GM21360 (cell line): ENCODE data around the gene MAPK4.

Experiments
- ATAC-seq: cut with Tn5 transposase; IDR thresholded peaks from one replicate; pipeline ENCODE4 v1.9.1; 2021; ENCODE audit warnings: mild to moderate bottlenecking, moderate library complexity; ENCODE audit not compliant: unreplicated experiment

Gene MAPK4

GRCh38 chr18:50717563-50717962 is 157.7 kb downstream of the MAPK4 start:
- ATAC-seq = no peak

- ATAC-seq = no peak
Observed at GRCh38 chr18:50719471-50720324, 159.8 kb downstream of the MAPK4 start.

- ATAC-seq = no peak
Observed at GRCh38 chr18:50720325-50720674, 160.4 kb downstream of the MAPK4 start.

GRCh38 chr18:50721006-50721405 is 161.1 kb downstream of the MAPK4 start:
- no peak for ATAC-seq

- ATAC-seq = no peak
Observed at GRCh38 chr18:50721451-50722120, 161.7 kb downstream of the MAPK4 start.

- no peak for ATAC-seq
Observed at GRCh38 chr18:50722311-50722710, 162.4 kb downstream of the MAPK4 start.

GRCh38 chr18:50724751-50725151 is 164.9 kb downstream of the MAPK4 start:
- no peak for ATAC-seq

GRCh38 chr18:50726960-50727589 is 167.2 kb downstream of the MAPK4 start:
- peak; percentile 94 for ATAC-seq

- no peak for ATAC-seq
Observed at GRCh38 chr18:50727721-50728471, 168.0 kb downstream of the MAPK4 start.

- ATAC-seq = no peak
Observed at GRCh38 chr18:50729376-50729775, 169.5 kb downstream of the MAPK4 start.

GRCh38 chr18:50729986-50730385 is 170.1 kb downstream of the MAPK4 start:
- no peak for ATAC-seq

- ATAC-seq = no peak
Observed at GRCh38 chr18:50734342-50734741, 174.5 kb downstream of the MAPK4 start.

- no peak for ATAC-seq
Observed at GRCh38 chr18:50734886-50735285, 175.0 kb downstream of the MAPK4 start.

- ATAC-seq = no peak
Observed at GRCh38 chr18:50737127-50737526, 177.2 kb downstream of the MAPK4 start.

- ATAC-seq = no peak
Observed at GRCh38 chr18:50738098-50738757, 178.3 kb downstream of the MAPK4 start.

GRCh38 chr18:50742952-50743351 is 183.1 kb downstream of the MAPK4 start:
- no peak for ATAC-seq

GRCh38 chr18:50744253-50744652 is 184.4 kb downstream of the MAPK4 start:
- no peak for ATAC-seq

- ATAC-seq = no peak
Observed at GRCh38 chr18:50745945-50746344, 186.1 kb downstream of the MAPK4 start.

GRCh38 chr18:50747849-50748242 is 188.0 kb downstream of the MAPK4 start:
- ATAC-seq = no peak
